ENCODE results near the gene SF3B3. TPM values are rescaled to one million over a fixed set of nuclear protein-coding genes. Genes with fewer than 3 reads are reported as not detected.

Gene SF3B3
- total RNA-seq, 1 donor from 2014 or later, result 631 TPM

DNA sequence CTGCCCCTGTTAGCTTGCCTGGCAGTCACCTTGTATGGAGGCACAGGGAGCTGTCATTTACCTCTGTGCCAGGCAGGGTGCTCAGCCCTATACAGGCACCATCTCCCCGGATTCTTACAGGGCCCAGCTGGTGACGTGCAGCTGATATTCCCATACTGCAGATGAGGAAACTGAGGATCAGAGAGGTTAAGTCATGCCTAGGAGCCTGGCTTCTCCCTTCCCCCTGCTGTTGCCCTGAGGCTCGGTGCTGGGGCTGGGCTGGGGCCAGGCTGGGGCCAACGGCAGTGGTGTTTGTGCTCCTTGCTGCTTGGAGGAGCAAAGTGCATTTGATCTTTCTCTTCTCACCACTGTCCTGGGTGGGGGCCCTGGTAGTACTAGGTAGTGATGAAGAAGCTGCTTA is 68.0 kb downstream of the SF3B3 start:
- TF ChIP-seq, protein P1, sequence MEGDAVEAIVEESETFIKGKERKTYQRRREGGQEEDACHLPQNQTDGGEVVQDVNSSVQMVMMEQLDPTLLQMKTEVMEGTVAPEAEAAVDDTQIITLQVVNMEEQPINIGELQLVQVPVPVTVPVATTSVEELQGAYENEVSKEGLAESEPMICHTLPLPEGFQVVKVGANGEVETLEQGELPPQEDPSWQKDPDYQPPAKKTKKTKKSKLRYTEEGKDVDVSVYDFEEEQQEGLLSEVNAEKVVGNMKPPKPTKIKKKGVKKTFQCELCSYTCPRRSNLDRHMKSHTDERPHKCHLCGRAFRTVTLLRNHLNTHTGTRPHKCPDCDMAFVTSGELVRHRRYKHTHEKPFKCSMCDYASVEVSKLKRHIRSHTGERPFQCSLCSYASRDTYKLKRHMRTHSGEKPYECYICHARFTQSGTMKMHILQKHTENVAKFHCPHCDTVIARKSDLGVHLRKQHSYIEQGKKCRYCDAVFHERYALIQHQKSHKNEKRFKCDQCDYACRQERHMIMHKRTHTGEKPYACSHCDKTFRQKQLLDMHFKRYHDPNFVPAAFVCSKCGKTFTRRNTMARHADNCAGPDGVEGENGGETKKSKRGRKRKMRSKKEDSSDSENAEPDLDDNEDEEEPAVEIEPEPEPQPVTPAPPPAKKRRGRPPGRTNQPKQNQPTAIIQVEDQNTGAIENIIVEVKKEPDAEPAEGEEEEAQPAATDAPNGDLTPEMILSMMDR (conservative IDR thresholded peaks at IDR 0.05), result no peak
- Mint-ChIP-seq H3K4me3 (no peak overlapping the region), H3K27me3 (ENCODE audit: low read depth) (no peaks in the 10 kb centered on the region), H3K9me3 (no peaks in the 10 kb centered on the region), H3K4me1 (peaks cover 5% of the 10 kb centered on the region), H3K36me3 (ENCODE audit: low read depth) (no peaks in the 10 kb centered on the region), H3K27ac (ENCODE audit: unreplicated experiment) (no peak overlapping the region)
- DNase-seq (ENCODE audit: low read depth, low spot score), result no peak

- no peak for DNase-seq (ENCODE audit: low read depth, low spot score)
- no peaks in the 10 kb centered on the region for H3K36me3 Mint-ChIP-seq (ENCODE audit: low read depth)
- no peak overlapping the region for H3K27ac Mint-ChIP-seq (ENCODE audit: unreplicated experiment)
- TF ChIP-seq, protein P1 (conservative IDR thresholded peaks at IDR 0.05), result no peak
- H3K4me1 Mint-ChIP-seq, result peaks cover 5% of the 10 kb centered on the region
- H3K4me3 Mint-ChIP-seq, result no peak overlapping the region
- no peaks in the 10 kb centered on the region for H3K9me3 Mint-ChIP-seq
- no peaks in the 10 kb centered on the region for H3K27me3 Mint-ChIP-seq (ENCODE audit: low read depth)
Observed at GRCh38 chr16:70592106-70592571, 68.5 kb downstream of the SF3B3 start.

GRCh38 chr16:70593544-70593943 is 69.9 kb downstream of the SF3B3 start:
- Mint-ChIP-seq H3K36me3 (ENCODE audit: low read depth) (no peaks in the 10 kb centered on the region), H3K4me3 (no peak overlapping the region)
- DNase-seq (ENCODE audit: low read depth, low spot score), result no peak

GRCh38 chr16:70594569-70594968 is 71.0 kb downstream of the SF3B3 start:
- Mint-ChIP-seq H3K4me1 (peaks cover 5% of the 10 kb centered on the region), H3K27me3 (ENCODE audit: low read depth) (no peaks in the 10 kb centered on the region), H3K36me3 (ENCODE audit: low read depth) (no peaks in the 10 kb centered on the region), H3K9me3 (no peaks in the 10 kb centered on the region), H3K4me3 (no peak overlapping the region), H3K27ac (ENCODE audit: unreplicated experiment) (no peak overlapping the region)
- TF ChIP-seq, protein P1 (conservative IDR thresholded peaks at IDR 0.05), result no peak
- DNase-seq (ENCODE audit: low read depth, low spot score), result no peak

More at GRCh38 chr16:70593544-70593943, 69.9 kb downstream of the SF3B3 start:
- Mint-ChIP-seq H3K27ac (ENCODE audit: unreplicated experiment) (no peak overlapping the region), H3K9me3 (no peaks in the 10 kb centered on the region), H3K4me1 (peaks cover 5% of the 10 kb centered on the region), H3K27me3 (ENCODE audit: low read depth) (no peaks in the 10 kb centered on the region)
- TF ChIP-seq, protein P1 (conservative IDR thresholded peaks at IDR 0.05), result no peak

DNA sequence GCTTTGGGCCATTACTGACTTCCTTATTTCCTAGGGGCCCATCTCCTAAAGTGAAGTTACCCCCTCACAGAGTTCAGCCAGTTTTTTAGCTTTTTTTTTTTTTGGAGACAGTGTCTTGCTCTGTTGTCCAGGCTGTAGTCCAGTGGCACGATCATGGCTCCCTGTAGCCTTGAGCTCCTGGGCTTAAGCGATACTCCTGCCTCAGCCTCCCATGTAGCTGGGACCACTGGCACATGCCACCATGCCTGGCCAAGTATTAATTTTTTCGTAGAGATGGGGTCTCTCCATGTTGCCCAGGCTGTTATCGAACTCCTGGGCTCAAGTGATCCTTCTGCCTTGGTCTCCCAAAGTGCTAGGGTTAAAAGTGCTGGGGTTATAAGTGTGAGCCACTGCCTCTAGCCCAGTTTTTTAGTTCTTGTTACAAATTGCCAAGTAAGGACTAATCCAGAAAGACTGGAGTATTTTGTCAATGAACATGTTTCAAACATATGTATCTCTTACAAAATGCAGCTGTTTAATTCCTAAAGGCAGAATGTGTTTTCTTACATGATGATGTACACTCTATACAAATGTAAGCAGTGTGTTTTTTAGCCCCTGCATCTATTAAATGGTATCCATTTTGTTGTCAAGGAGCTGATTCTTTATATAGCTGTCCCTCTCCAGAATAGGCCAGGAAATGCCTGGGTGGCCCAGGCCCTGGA is 73.7 kb downstream of the SF3B3 start:
- H3K4me3 Mint-ChIP-seq, result no peak overlapping the region
- no peak overlapping the region for H3K27ac Mint-ChIP-seq (ENCODE audit: unreplicated experiment)
- no peaks in the 10 kb centered on the region for H3K4me1 Mint-ChIP-seq
- H3K9me3 Mint-ChIP-seq, result no peaks in the 10 kb centered on the region
- H3K27me3 Mint-ChIP-seq (ENCODE audit: low read depth), result no peaks in the 10 kb centered on the region
- no peak for DNase-seq (ENCODE audit: low read depth, low spot score)
- TF ChIP-seq, protein P1 (conservative IDR thresholded peaks at IDR 0.05), result no peak
- no peaks in the 10 kb centered on the region for H3K36me3 Mint-ChIP-seq (ENCODE audit: low read depth)
